IMR-90 (cell line): ENCODE measurements around the gene LPXN. TPM values are rescaled to one million over a fixed set of nuclear protein-coding genes. Genes with fewer than 3 reads are reported as not detected.

Experiments used
- ATAC-seq: fragments of 200-7000 bp; cut with Tn5 transposase; 2 replicates; pipeline ENCODE4 v1.9.1; 2020; ENCODE audit warnings: low read depth, mild to moderate bottlenecking, moderate library complexity
- BruUV-seq: library from RNA; stranded (reverse); fragments of 400-500 nt; replicated peaks from 2 replicates; lab custom pipeline; 2021; lab: Mats Ljungman, UMichigan
- CTCF ChIA-PET: fragments of 300-600 bp; formaldehyde crosslinking; extraction: SDS; loops from one replicate; lab custom pipeline; 2021; ENCODE audit warnings: antibody characterized with exemption; lab: Yijun Ruan, JAX
- POLR2A ChIA-PET: fragments of 300-600 bp; sonication (Branson Sonifier 250); formaldehyde crosslinking; loops from one replicate; lab custom pipeline; 2022; ENCODE audit warnings: antibody characterized with exemption; ENCODE audit not compliant: unreplicated experiment; lab: Charles Lee
- DNase-seq: peaks from one replicate; pipeline ENCODE4 v3.0.0; 2013
- H2AFZ ChIP-seq: replicated peaks from 2 replicates; pipeline ENCODE3; 2013; ENCODE audit warnings: low read length, mild to moderate bottlenecking; ENCODE audit not compliant: poor library complexity
- H2AK5ac ChIP-seq: 2 replicates; pipeline ENCODE4 v1.6.1; 2013; ENCODE audit warnings: low read depth, low read length, inconsistent platforms
- H2AK9ac ChIP-seq: replicated peaks from 2 replicates; pipeline ENCODE3; 2013; ENCODE audit warnings: mild to moderate bottlenecking, low read depth, low read length, moderate library complexity; ENCODE audit not compliant: poor library complexity
- H2BK120ac ChIP-seq: 2 replicates; pipeline ENCODE4 v1.6.1; 2013; ENCODE audit warnings: low read depth, low read length, inconsistent platforms
- H2BK15ac ChIP-seq: 3 replicates; pipeline ENCODE4 v1.6.1; 2013; ENCODE audit warnings: low read depth, low read length, inconsistent platforms
- H2BK20ac ChIP-seq: 2 replicates; pipeline ENCODE4 v1.6.1; 2013; ENCODE audit warnings: low read depth, mild to moderate bottlenecking, inconsistent platforms, low read length, moderate library complexity
- H2BK5ac ChIP-seq: 2 replicates; pipeline ENCODE4 v1.6.1; 2013; ENCODE audit warnings: mild to moderate bottlenecking, low read depth, low read length, inconsistent platforms; ENCODE audit not compliant: poor library complexity, severe bottlenecking
- H3K14ac ChIP-seq: replicated peaks from 2 replicates; pipeline ENCODE4 v1.6.1; 2013; ENCODE audit warnings: low read depth, low read length, inconsistent platforms
- H3K18ac ChIP-seq: 2 replicates; pipeline ENCODE4 v1.6.1; 2013; ENCODE audit warnings: low read depth, low read length, control low read depth
- H3K23ac ChIP-seq: 2 replicates; pipeline ENCODE4 v1.6.1; 2013; ENCODE audit warnings: low read depth, low read length, inconsistent platforms
- H3K27ac ChIP-seq: 2 replicates; pipeline ENCODE4 v1.5.1; 2013; ENCODE audit warnings: mild to moderate bottlenecking, control low read depth, low read length; ENCODE audit not compliant: insufficient read depth
- H3K27me3 ChIP-seq: 2 replicates; pipeline ENCODE4 v1.6.1; 2013; ENCODE audit warnings: low read length; ENCODE audit not compliant: control insufficient read depth, insufficient read depth
- H3K36me3 ChIP-seq: 2 replicates; pipeline ENCODE4 v1.6.1; 2013; ENCODE audit warnings: low read length, mixed read lengths; ENCODE audit not compliant: control insufficient read depth, insufficient read depth
- H3K4ac ChIP-seq: 2 replicates; pipeline ENCODE4 v1.6.1; 2013; ENCODE audit warnings: low read depth, low read length, inconsistent platforms
- H3K4me1 ChIP-seq: 2 replicates; pipeline ENCODE4 v1.6.1; 2013; ENCODE audit warnings: low read length, mixed read lengths; ENCODE audit not compliant: control insufficient read depth, insufficient read depth
- H3K4me2 ChIP-seq: 2 replicates; pipeline ENCODE4 v1.6.1; 2013; ENCODE audit warnings: low read depth, mild to moderate bottlenecking, control low read depth, low read length, moderate library complexity
- H3K4me3 ChIP-seq: 2 replicates; pipeline ENCODE4 v1.5.1; 2013; ENCODE audit warnings: low read depth, mild to moderate bottlenecking, control low read depth, low read length, moderate library complexity; ENCODE audit not compliant: insufficient read depth
- H3K56ac ChIP-seq: 2 replicates; pipeline ENCODE4 v1.6.1; 2013; ENCODE audit warnings: low read length, inconsistent platforms; ENCODE audit not compliant: insufficient read depth; ENCODE audit errors: extremely low read depth
- H3K79me1 ChIP-seq, 2 experiments: 2 replicates each; pipeline ENCODE4 v1.6.1; 2013; ENCODE audit warnings: low read length in 2 of 2, inconsistent platforms in 1 of 2, low read depth in 1 of 2
- H3K9ac ChIP-seq: 2 replicates; pipeline ENCODE4 v1.6.1; 2013; ENCODE audit warnings: low read depth, low read length, control low read depth
- H3K9me1 ChIP-seq: 2 replicates; pipeline ENCODE4 v1.6.1; 2013; ENCODE audit warnings: low read length, inconsistent platforms; ENCODE audit not compliant: insufficient read depth
- H3K9me3 ChIP-seq: 2 replicates; pipeline ENCODE4 v1.6.1; 2013; ENCODE audit warnings: low read length; ENCODE audit not compliant: control insufficient read depth, insufficient read depth
- H4K20me1 ChIP-seq: 2 replicates; pipeline ENCODE4 v1.6.1; 2013; ENCODE audit warnings: low read length, inconsistent platforms; ENCODE audit not compliant: insufficient read depth
- H4K5ac ChIP-seq: 2 replicates; pipeline ENCODE4 v1.6.1; 2013; ENCODE audit warnings: mild to moderate bottlenecking, low read depth, low read length, control low read depth
- H4K8ac ChIP-seq, 2 experiments: 2 replicates each; pipeline ENCODE4 v1.6.1; 2013; ENCODE audit warnings: low read depth in 2 of 2, low read length in 2 of 2, control low read depth in 1 of 2, inconsistent platforms in 1 of 2
- H4K91ac ChIP-seq: 2 replicates; pipeline ENCODE4 v1.6.1; 2013; ENCODE audit warnings: low read depth, low read length, inconsistent platforms; ENCODE audit not compliant: insufficient read depth
- CEBPB ChIP-seq: IDR thresholded peaks from 2 replicates; pipeline ENCODE4 v1.6.1; 2012; ENCODE audit warnings: low read depth, low read length, improper control_type of control experiment
- MAFK ChIP-seq: IDR thresholded peaks from 2 replicates; pipeline ENCODE4 v1.6.1; 2012; ENCODE audit warnings: low read depth, low read length, improper control_type of control experiment
- MAZ ChIP-seq: IDR thresholded peaks from 2 replicates; pipeline ENCODE4 v1.6.1; 2012; ENCODE audit warnings: low read depth, mild to moderate bottlenecking, low read length, improper control_type of control experiment, moderate library complexity, borderline replicate concordance
- NFE2L2 ChIP-seq: fragments of 150-350 bp; IDR thresholded peaks from 2 replicates; pipeline ENCODE4 v1.6.1; 2016; ENCODE audit warnings: low read depth, mild to moderate bottlenecking, low read length
- USF2 ChIP-seq: fragments of 150-350 bp; IDR thresholded peaks from 2 replicates; pipeline ENCODE4 v1.6.1; 2017; ENCODE audit warnings: mild to moderate bottlenecking, antibody characterized with exemption, low read length, low read depth
- WGBS, 2 experiments: methylation state at CpG; one replicate each; pipeline versions ENCODE4 v1.1.5 to v1.1.7; 2013; ENCODE audit warnings: missing lambda C conversion rate in 2 of 2; ENCODE audit not compliant: insufficient read length in 1 of 2; ENCODE audit errors: extremely low coverage in 2 of 2; 5-methylcytosine and 5-hydroxymethylcytosine counted together
- dilution Hi-C: fragments of 300-500 bp; cut with HindIII; formaldehyde crosslinking; loops from one replicate; pipeline ENCODE4 v1.14.3; 2018; ENCODE audit warnings: low sequenced_read_pairs; ENCODE audit not compliant: unreplicated experiment
- in situ Hi-C: fragments of 300-500 bp; cut with MboI; formaldehyde crosslinking; loops from 3 replicates; pipeline ENCODE4 v1.14.3; 2019; ENCODE audit warnings: low sequenced_read_pairs, inconsistent platforms, mixed read lengths
- intact Hi-C: fragments of 100-400 bp; cut with micrococcal nuclease; formaldehyde crosslinking; loops from 2 replicates; pipeline ENCODE4 v1.10.0; 2022
- polyA plus RNA-seq, 3 experiments: library from polyadenylated mRNA; depleted of rRNA; stranded (reverse); fragments of >200 nt; gene quantifications; 2 replicates each; pipeline ENCODE4 v1.2.3, GENCODE V29; 2012; ENCODE audit warnings: low replicate concordance in 1 of 3
- total RNA-seq: library from RNA; depleted of rRNA; stranded (reverse); fragments of >200 nt; gene quantifications from 2 replicates; pipeline ENCODE4 v1.2.3, GENCODE V29; 2012

LPXN gene
- total and polyA plus RNA-seq, 2 of the 4 experiments (the other 2 are of a cell fraction): 13.4 to 15.7 TPM

- Histone ChIP-seq H3K27me3 (no peaks in the 10 kb centered on the region), H2AK5ac (no peak overlapping the region), H2BK15ac (no peak overlapping the region), H3K18ac (peak overlapping the region; percentile 15; the same call in 1 of the 2 replicates), H3K4me2 (no peak overlapping the region; the same call in 1 of the 2 replicates), H3K23ac (no peak overlapping the region), H3K14ac (no peak overlapping the region; the same call in 1 of the 2 replicates), H2AFZ (no peak overlapping the region), H3K9me1 (no peaks in the 10 kb centered on the region; the same call in 1 of the 2 replicates), H2BK120ac (no peak overlapping the region), H2BK20ac (no peak overlapping the region), H4K91ac (no peak overlapping the region), H3K9ac (no peak overlapping the region), H3K56ac (no peak overlapping the region), H3K9me3 (no peaks in the 10 kb centered on the region), H3K36me3 (peaks cover 5% of the 10 kb centered on the region), H4K20me1 (no peaks in the 10 kb centered on the region), H3K4me3 (no peak overlapping the region), H2BK5ac (peak overlapping the region; percentile 24), H3K27ac (no peak overlapping the region), H3K79me1 (no peaks in the 10 kb centered on the region), H4K5ac (no peak overlapping the region; the same call in 1 of the 2 replicates), H3K4me1 (peaks cover 2% of the 10 kb centered on the region; the same call in 1 of the 2 replicates), H3K4ac (no peak overlapping the region), H4K8ac (no peak overlapping the region), H2AK9ac (no peak overlapping the region)
- CTCF ChIA-PET: interaction anchor here (1.0 kb wide), 1 partner anchor 10 kb away, joined by 4 read pairs; no protein-coding TSS in a partner anchor
- ATAC-seq: no peak
- in situ Hi-C loops: no loop called here
- POLR2A ChIA-PET: interaction anchor here (0.7 kb wide), 1 partner anchor 979 kb away, joined by 3 read pairs; no protein-coding TSS in a partner anchor
- WGBS, 2 experiments: 50% methylated on average over 1 of the region's 3 CpGs; no CpG with 5 or more reads in 1 of the 2 experiments
- intact Hi-C loops: loop anchor here (10.0 kb wide), 1 partner anchor 1182 kb away; no protein-coding TSS in a partner anchor
- BruUV-seq: no TSS peak
- dilution Hi-C loops: no loop called here
- peak; percentile 31 for DNase-seq
- TF ChIP-seq CEBPB (no peak), MAFK (no peak), NFE2L2 (no peak), MAZ (no peak), USF2 (no peak)
Observed at GRCh38 chr11:58526721-58527120, 48.9 kb downstream of the LPXN start.
